Left lung (tissue), 10 donors: Measurements from ENCODE around the gene ASXL2. TPM values are rescaled to one million over a fixed set of nuclear protein-coding genes. Genes with fewer than 3 reads are reported as not detected.

Source experiments
- ATAC-seq: fragments of 200-7000 bp; cut with Tn5 transposase; one replicate; pipeline ENCODE4 v1.9.1; 2020; ENCODE audit warnings: moderate library complexity
- DNase-seq, 4 donors: peaks; one replicate each; pipeline ENCODE4 v3.0.0-alpha.2; 2013 to 2020
- H3K27ac ChIP-seq, 2 donors: fragments of 200-600 bp; sonication (generic) in 1 of 2; one replicate each; pipeline versions ENCODE4 v1.5.0 to v1.8.0; 2020 to 2021
- H3K27me3 ChIP-seq, 2 donors: fragments of 200-600 bp; sonication (generic) in 1 of 2; one replicate each; pipeline versions ENCODE4 v1.5.0 to v1.8.0; 2020 to 2021
- H3K36me3 ChIP-seq, 2 donors: fragments of 200-600 bp; sonication (generic) in 1 of 2; one replicate each; pipeline versions ENCODE4 v1.5.0 to v1.8.0; 2020 to 2021
- H3K4me1 ChIP-seq, 2 donors: fragments of 200-600 bp; one replicate each; pipeline ENCODE4 v1.8.0; 2021
- H3K4me3 ChIP-seq, 2 donors: fragments of 200-600 bp; sonication (generic) in 1 of 2; one replicate each; pipeline versions ENCODE4 v1.5.0 to v1.8.0; 2020 to 2021; ENCODE audit warnings: mild to moderate bottlenecking in 1 of 2
- H3K9me3 ChIP-seq, 2 donors: fragments of 200-600 bp; sonication (generic) in 1 of 2; one replicate each; pipeline versions ENCODE4 v1.5.0 to v1.8.0; 2020 to 2021
- intact Hi-C, 2 donors: fragments of 100-400 bp; cut with DNase I; formaldehyde crosslinking; loops; one replicate each; pipeline versions ENCODE4 v1.11.2 to v1.14.2; 2022
- polyA plus RNA-seq, 6 donors: library from polyadenylated mRNA; unstranded; fragments of 120-200 nt; gene quantifications; one replicate each; pipeline ENCODE4 v1.2.1, GENCODE V29; 2013; ENCODE audit not compliant: insufficient read length in 6 of 6
- total RNA-seq, 2 donors: library from RNA; stranded (reverse); fragmentation: NEBNext Ultra II Directional; extraction: Animal tissue kit (Norgen Biotek cat#: 25700); gene quantifications; one replicate each; pipeline ENCODE4 v1.2.1, GENCODE V29; 2021
- TF ChIP-seq, protein P1 (sequence below), 2 donors: fragments of 200-600 bp; sonication (generic) in 1 of 2; IDR thresholded peaks; one replicate each; pipeline versions ENCODE4 v1.5.0 to v1.8.0; 2021; ENCODE audit warnings: antibody characterized with exemption in 2 of 2
- donor health status: DM: no; HTN: yes; CAD: no.
- donor health status: DM: no; HTN: no; CAD: no.

Gene ASXL2
- total and polyA plus RNA-seq, 8 donors = 17.7 to 33.4 (median 19.4) TPM

DNA sequence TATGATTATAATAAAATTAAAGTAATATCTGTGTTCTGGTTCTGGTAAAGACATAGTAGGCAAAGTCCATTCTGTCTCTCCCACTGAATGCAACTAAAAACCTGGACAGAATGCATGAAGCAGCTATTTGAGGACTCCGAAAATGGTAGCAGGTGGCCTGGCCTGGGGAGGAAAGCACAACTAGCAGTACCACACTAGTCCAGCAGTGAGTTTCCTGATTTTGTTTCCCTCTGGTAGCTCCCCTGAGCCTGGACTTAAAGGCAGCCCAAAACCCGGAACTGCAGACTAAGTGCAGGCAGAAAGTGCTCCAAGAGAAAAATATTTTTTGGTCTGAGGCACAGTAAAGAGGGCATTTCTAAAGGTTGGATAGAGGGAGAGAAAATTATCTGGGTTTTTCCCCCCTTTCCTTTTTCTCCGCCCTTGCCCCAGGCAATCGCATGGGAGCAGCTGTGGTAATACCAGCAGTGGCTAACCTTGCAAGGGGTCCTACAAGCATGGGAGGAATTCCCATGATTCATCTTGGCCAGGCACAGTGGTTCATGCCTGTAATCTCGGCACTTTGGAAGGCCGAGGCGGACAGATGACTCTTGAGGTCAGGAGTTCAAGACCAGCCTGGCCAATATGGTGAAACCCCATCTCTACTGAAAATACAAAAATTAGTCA, 32.3 kb downstream of the ASXL2 start:
- Histone ChIP-seq H3K4me1 (no peaks in the 10 kb centered on the region), H3K27ac (no peak overlapping the region), H3K4me3 (no peak overlapping the region), H3K27me3 (no peaks in the 10 kb centered on the region), H3K9me3 (no peaks in the 10 kb centered on the region), H3K36me3 (peaks cover 0 to 40% of the 10 kb centered on the region in 2 donors)
- DNase-seq = no peak
- intact Hi-C loops = no loop called here
- no peak for ATAC-seq
- TF ChIP-seq, protein P1, sequence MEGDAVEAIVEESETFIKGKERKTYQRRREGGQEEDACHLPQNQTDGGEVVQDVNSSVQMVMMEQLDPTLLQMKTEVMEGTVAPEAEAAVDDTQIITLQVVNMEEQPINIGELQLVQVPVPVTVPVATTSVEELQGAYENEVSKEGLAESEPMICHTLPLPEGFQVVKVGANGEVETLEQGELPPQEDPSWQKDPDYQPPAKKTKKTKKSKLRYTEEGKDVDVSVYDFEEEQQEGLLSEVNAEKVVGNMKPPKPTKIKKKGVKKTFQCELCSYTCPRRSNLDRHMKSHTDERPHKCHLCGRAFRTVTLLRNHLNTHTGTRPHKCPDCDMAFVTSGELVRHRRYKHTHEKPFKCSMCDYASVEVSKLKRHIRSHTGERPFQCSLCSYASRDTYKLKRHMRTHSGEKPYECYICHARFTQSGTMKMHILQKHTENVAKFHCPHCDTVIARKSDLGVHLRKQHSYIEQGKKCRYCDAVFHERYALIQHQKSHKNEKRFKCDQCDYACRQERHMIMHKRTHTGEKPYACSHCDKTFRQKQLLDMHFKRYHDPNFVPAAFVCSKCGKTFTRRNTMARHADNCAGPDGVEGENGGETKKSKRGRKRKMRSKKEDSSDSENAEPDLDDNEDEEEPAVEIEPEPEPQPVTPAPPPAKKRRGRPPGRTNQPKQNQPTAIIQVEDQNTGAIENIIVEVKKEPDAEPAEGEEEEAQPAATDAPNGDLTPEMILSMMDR (IDR thresholded peaks at IDR 0.05) = no peak

DNA sequence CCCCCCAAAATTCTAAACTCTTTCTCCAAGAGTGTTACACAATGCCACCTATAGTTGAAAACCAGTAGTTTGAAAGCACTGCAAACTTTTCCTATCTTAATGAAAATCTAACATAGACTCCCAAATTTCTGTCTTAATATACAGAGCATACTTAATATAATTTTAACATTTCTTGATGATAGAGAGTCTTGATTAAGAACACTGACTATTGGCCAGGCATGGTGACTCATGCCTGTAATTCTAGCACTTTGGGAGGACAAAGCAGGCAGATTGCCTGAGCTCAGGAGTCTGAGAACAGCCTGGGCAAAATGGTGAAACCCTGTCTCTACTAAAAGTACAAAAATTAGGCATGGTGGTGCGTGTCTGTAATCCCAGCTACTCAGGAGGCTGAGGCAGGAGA, 34.2 kb downstream of the ASXL2 start:
- ATAC-seq (peak; percentile 32), DNase-seq (no peak)
- H3K4me1 ChIP-seq = no peaks in the 10 kb centered on the region
- no peaks in the 10 kb centered on the region for H3K27me3 ChIP-seq
- peaks cover 0 to 41% of the 10 kb centered on the region in 2 donors for H3K36me3 ChIP-seq
- H3K27ac ChIP-seq = no peak overlapping the region
- intact Hi-C loops = no loop called here
- H3K4me3 ChIP-seq = no peak overlapping the region
- H3K9me3 ChIP-seq = no peaks in the 10 kb centered on the region
- TF ChIP-seq, protein P1 (IDR thresholded peaks at IDR 0.05) = no peak

DNA sequence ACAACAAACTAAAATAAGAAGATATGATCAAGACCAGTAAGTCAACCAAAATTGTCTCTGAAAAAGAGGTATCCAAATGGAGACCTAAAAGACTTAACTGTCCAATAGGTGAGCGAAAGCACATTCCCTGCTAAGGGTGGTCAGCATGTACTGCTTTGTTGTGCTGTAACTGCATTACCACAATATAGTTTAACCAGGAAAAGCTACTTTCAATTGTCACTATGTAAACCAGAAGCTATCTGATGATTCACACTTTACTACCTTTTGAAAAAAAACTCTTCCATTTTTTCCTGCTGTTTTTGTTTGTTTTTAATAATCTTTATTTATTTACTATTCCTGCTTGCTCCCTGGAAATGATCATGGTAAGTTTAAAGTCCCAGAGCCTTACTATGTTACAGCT, 36.1 kb downstream of the ASXL2 start:
- intact Hi-C loops = no loop called here
- no peak for DNase-seq
- TF ChIP-seq, protein P1 (IDR thresholded peaks at IDR 0.05) = no peak
- Histone ChIP-seq H3K36me3 (peaks cover 0 to 45% of the 10 kb centered on the region in 2 donors), H3K4me1 (no peaks in the 10 kb centered on the region), H3K27me3 (no peaks in the 10 kb centered on the region), H3K9me3 (no peaks in the 10 kb centered on the region), H3K4me3 (no peak overlapping the region), H3K27ac (no peak overlapping the region)
- ATAC-seq = no peak

DNA sequence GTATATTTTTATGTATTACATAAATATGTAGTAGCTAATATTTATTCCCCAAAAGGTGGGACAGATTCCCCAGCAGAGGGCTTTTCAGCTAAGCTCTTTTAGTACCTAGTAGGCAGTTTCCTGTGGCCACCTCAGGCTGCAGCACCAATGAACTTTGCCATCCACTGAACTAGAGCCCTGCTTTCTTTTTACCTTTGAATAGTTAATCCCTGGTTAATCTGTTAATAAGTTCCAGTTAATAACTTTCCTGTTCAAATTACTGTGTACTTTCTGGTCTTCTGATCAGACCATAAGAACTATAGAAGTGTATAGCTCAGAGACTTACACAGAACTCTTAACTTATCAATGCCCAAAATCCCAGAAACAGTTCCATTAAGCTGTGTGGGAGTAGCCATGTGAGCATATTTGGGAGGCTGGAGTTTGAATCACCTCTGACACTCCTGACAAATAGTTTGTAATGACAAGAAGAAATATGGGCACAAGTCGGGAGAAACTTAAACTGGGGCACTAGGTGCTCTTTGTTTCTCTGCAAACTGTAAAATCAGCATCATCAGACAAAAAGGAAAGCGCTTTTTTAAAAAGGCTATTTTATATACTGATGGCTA, 40.0 kb downstream of the ASXL2 start:
- ATAC-seq (no peak), DNase-seq (no peak)
- TF ChIP-seq, protein P1 (IDR thresholded peaks at IDR 0.05) = no peak
- Histone ChIP-seq H3K27me3 (no peaks in the 10 kb centered on the region), H3K4me1 (peaks cover 0 to 3% of the 10 kb centered on the region in 2 donors), H3K36me3 (peaks cover 0 to 25% of the 10 kb centered on the region in 2 donors), H3K4me3 (no peak overlapping the region), H3K27ac (no peak overlapping the region), H3K9me3 (peaks cover 0 to 1% of the 10 kb centered on the region in 2 donors)
- intact Hi-C loops = no loop called here

DNA sequence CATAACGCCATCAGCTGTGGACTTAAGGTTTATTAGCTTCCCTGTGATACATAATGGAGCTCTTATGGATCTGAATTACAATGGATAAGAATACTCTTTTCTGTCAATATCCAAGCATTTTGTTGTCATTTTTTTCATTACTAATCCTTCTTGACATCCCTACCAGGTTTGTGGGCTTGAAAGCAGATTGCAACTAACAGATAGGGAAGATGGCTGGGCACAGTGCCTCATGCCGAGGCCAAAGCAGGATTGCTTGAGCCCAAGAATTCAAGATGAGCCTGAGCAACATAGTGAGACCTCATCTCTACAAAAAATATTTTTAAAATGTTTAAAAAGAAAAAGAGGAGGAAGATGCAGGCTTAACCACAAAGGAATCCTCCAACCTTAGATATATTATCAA, 42.4 kb downstream of the ASXL2 start:
- H3K9me3 ChIP-seq = peaks cover 0 to 11% of the 10 kb centered on the region in 2 donors
- TF ChIP-seq, protein P1 (IDR thresholded peaks at IDR 0.05) = no peak
- no peaks in the 10 kb centered on the region for H3K27me3 ChIP-seq
- H3K36me3 ChIP-seq = peaks cover 0 to 19% of the 10 kb centered on the region in 2 donors
- peaks cover 0 to 3% of the 10 kb centered on the region in 2 donors for H3K4me1 ChIP-seq
- DNase-seq (no peak), ATAC-seq (no peak)
- H3K27ac ChIP-seq = no peak overlapping the region
- intact Hi-C loops = no loop called here
- H3K4me3 ChIP-seq = no peak overlapping the region
